DND-41 (cell line): Measurements from ENCODE around the gene MTFR1L.

ENCODE experiments used
- EZH2 ChIP-seq: IDR thresholded peaks from 3 replicates; pipeline ENCODE4 v1.6.1; 2012; ENCODE audit warnings: borderline replicate concordance, low read depth, mild to moderate bottlenecking, moderate library complexity, low read length, inconsistent platforms; ENCODE audit not compliant: severe bottlenecking
- TF ChIP-seq, protein P1 (sequence below): IDR thresholded peaks from 2 replicates; pipeline ENCODE4 v1.5.1; 2012; ENCODE audit warnings: borderline replicate concordance, low read length, moderate library complexity, mild to moderate bottlenecking; ENCODE audit not compliant: poor library complexity, severe bottlenecking; ENCODE audit errors: extremely low read depth

DNA sequence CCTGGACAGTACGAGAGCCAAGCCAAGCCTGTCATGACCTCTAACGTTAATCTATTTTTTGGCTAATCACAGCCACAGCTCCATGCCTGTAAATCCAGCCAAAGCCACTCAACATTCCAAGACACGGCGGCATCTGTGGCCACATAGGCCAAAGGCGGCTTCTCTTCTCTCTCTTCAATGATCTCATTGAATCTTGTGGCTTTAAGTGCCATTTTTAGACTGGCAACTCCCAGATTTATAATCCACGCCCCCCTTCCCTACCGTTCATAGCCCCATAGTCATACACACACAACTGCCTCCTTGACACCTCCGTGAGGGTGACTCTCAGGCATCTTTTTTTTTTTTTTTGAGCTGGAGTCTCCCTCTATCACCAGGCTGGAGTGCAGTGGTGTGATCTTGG is 25.4 kb upstream of the MTFR1L start:
- TF ChIP-seq, protein P1, sequence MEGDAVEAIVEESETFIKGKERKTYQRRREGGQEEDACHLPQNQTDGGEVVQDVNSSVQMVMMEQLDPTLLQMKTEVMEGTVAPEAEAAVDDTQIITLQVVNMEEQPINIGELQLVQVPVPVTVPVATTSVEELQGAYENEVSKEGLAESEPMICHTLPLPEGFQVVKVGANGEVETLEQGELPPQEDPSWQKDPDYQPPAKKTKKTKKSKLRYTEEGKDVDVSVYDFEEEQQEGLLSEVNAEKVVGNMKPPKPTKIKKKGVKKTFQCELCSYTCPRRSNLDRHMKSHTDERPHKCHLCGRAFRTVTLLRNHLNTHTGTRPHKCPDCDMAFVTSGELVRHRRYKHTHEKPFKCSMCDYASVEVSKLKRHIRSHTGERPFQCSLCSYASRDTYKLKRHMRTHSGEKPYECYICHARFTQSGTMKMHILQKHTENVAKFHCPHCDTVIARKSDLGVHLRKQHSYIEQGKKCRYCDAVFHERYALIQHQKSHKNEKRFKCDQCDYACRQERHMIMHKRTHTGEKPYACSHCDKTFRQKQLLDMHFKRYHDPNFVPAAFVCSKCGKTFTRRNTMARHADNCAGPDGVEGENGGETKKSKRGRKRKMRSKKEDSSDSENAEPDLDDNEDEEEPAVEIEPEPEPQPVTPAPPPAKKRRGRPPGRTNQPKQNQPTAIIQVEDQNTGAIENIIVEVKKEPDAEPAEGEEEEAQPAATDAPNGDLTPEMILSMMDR: no peak
- TF ChIP-seq EZH2: no peak
